Transverse colon (tissue), 4 donors: ENCODE data around the gene HMCN1. TPM values are rescaled to one million over a fixed set of nuclear protein-coding genes. Genes with fewer than 3 reads are reported as not detected.

ENCODE experiments used
- DNase-seq: peaks from one replicate; pipeline ENCODE4 v3.0.0-alpha.2; 2019
- H3K27ac ChIP-seq, 4 donors: fragments of 200-600 bp; sonication (generic); 2 replicates each; pipeline ENCODE4 v1.5.1; 2016 to 2018; ENCODE audit warnings: inconsistent platforms in 4 of 4
- H3K27me3 ChIP-seq: fragments of 200-600 bp; sonication (generic); 2 replicates; pipeline ENCODE4 v1.5.1; 2017; ENCODE audit warnings: inconsistent platforms
- H3K36me3 ChIP-seq, 4 donors: fragments of 200-600 bp; sonication (generic); 2 replicates each; pipeline ENCODE4 v1.5.1; 2017 to 2019; ENCODE audit warnings: inconsistent platforms in 4 of 4
- H3K4me1 ChIP-seq, 4 donors: fragments of 200-600 bp; sonication (generic); 2 replicates each; pipeline ENCODE4 v1.5.1; 2017 to 2020; ENCODE audit warnings: inconsistent platforms in 4 of 4
- H3K4me3 ChIP-seq, 4 donors: fragments of 200-600 bp; sonication (generic); 1 replicate in 1 of 4; 2 replicates in 3 of 4; pipeline versions ENCODE4 v1.5.1 to v1.6.1; 2017 to 2019; ENCODE audit warnings: inconsistent platforms in 4 of 4
- H3K9me3 ChIP-seq, 2 donors: fragments of 200-600 bp; sonication (generic); 2 replicates each; pipeline ENCODE4 v1.5.1; 2017 to 2019; ENCODE audit warnings: inconsistent platforms in 2 of 2
- EP300 ChIP-seq: sonication (generic); formaldehyde crosslinking; IDR thresholded peaks from one replicate; pipeline ENCODE4 v1.6.1; 2017; ENCODE audit warnings: antibody characterized with exemption, low read depth
- POLR2A ChIP-seq: fragments of 450-650 bp; IDR thresholded peaks from one replicate; pipeline ENCODE4 v1.6.1; 2016; ENCODE audit warnings: antibody characterized with exemption, mild to moderate bottlenecking, moderate library complexity
- POLR2AphosphoS5 ChIP-seq, 3 donors: sonication (generic); formaldehyde crosslinking; IDR thresholded peaks; one replicate each; pipeline ENCODE4 v1.6.1; 2016; ENCODE audit warnings: antibody characterized with exemption in 3 of 3
- WGBS, 2 donors: methylation state at CpG; one replicate each; pipeline ENCODE4 v1.1.5; 2018; ENCODE audit warnings: low coverage in 1 of 2; 5-methylcytosine and 5-hydroxymethylcytosine counted together
- in situ Hi-C, 4 donors: fragments of 200-750 bp; cut with MboI; loops; one replicate each; pipeline versions ENCODE4 v1.15.0 to v1.15.1; 2017; ENCODE audit warnings: low sequenced_read_pairs in 3 of 4, low pct_ligation_motif_present in 1 of 4, low pct_unique_long_range_greater_than_20kb in 1 of 4
- intact Hi-C: fragments of 100-400 bp; cut with DNase I; formaldehyde crosslinking; loops from one replicate; pipeline ENCODE4 v1.15.1; 2023; ENCODE audit warnings: low total_unique reads
- total RNA-seq, 4 donors: library from RNA; depleted of rRNA; stranded (reverse); fragments of >200 nt; gene quantifications; one replicate each; pipeline ENCODE4 v1.1.0, GENCODE V29; 2016
- TF ChIP-seq, protein P1 (sequence below), 5 experiments: fragments of 200-600 bp in 3 of 5; fragments of 450-650 bp in 2 of 5; sonication (generic) in 3 of 5; IDR thresholded peaks; 1 replicate in 2 of 5; 2 replicates in 3 of 5; pipeline ENCODE4 v1.5.1; 2016 to 2017; ENCODE audit warnings: antibody characterized with exemption in 5 of 5, inconsistent platforms in 3 of 5, mild to moderate bottlenecking in 2 of 5, moderate library complexity in 1 of 5

HMCN1 gene
- total RNA-seq, 4 donors from 2014 or later = 1.1 to 2.7 (median 2.1) TPM

DNA sequence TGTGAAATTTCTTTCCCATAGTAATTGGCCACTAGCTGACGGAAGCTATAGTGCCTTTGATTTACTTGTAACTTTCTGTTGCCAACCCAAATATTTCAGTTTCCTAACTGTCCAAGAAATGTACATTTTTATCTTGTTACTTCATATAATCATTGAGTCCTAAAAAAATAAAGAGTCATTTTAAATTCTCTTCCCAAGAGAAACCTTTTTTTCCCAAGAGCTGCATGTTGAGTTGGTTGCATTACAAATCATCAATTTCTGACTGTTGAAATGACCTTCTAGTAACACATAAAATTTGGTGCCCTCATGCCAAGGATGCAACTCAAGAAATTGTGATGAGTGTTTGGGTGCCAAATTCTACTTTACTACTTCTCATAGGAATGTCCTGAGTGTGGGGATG lies 61.0 kb downstream of the HMCN1 start:
- in situ Hi-C loops (no loop called here), intact Hi-C loops (no loop called here)
- no peak for DNase-seq
- Histone ChIP-seq H3K4me3 (no peak overlapping the region), H3K27ac (no peak overlapping the region), H3K9me3 (peaks cover 0 to 5% of the 10 kb centered on the region in 2 donors), H3K36me3 (no peaks in the 10 kb centered on the region), H3K27me3 (no peaks in the 10 kb centered on the region), H3K4me1 (peaks cover 0 to 3% (median 0%) of the 10 kb centered on the region in 4 donors)
- 89 to 90% methylated on average over 1 of the region's 1 CpG for WGBS, 2 donors
- TF ChIP-seq, protein P1, sequence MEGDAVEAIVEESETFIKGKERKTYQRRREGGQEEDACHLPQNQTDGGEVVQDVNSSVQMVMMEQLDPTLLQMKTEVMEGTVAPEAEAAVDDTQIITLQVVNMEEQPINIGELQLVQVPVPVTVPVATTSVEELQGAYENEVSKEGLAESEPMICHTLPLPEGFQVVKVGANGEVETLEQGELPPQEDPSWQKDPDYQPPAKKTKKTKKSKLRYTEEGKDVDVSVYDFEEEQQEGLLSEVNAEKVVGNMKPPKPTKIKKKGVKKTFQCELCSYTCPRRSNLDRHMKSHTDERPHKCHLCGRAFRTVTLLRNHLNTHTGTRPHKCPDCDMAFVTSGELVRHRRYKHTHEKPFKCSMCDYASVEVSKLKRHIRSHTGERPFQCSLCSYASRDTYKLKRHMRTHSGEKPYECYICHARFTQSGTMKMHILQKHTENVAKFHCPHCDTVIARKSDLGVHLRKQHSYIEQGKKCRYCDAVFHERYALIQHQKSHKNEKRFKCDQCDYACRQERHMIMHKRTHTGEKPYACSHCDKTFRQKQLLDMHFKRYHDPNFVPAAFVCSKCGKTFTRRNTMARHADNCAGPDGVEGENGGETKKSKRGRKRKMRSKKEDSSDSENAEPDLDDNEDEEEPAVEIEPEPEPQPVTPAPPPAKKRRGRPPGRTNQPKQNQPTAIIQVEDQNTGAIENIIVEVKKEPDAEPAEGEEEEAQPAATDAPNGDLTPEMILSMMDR (IDR thresholded peaks at IDR 0.05) = no peak
- TF ChIP-seq POLR2AphosphoS5 (IDR thresholded peaks at IDR 0.05) = no peak
- TF ChIP-seq EP300 = no peak
- no peak for TF ChIP-seq POLR2A

DNA sequence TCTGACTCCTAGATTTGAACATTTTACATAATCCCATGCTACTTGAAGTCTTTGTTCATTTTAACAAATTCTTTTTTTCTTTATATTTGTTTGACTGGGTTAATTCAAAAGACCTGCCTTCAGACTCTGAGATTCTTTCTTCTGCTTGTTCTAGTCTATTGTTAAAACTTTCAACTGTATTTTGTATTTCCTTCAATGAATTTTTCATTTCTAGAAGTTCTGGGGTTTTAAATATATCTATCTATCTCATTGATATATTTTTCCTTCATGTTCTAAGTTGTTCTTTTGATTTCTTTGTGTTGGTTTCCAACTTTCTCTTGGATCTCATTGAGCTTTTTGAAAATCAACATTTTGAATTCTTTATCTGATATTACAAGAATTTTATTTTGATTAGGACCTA lies 64.3 kb downstream of the HMCN1 start:
- in situ Hi-C loops = no loop called here

GRCh38 chr1:185803241-185803640 lies 69.0 kb downstream of the HMCN1 start:
- Histone ChIP-seq H3K4me3 (no peak overlapping the region), H3K27ac (no peak overlapping the region), H3K27me3 (no peaks in the 10 kb centered on the region), H3K9me3 (peaks cover 0 to 3% of the 10 kb centered on the region in 2 donors), H3K36me3 (no peaks in the 10 kb centered on the region), H3K4me1 (no peaks in the 10 kb centered on the region)
- WGBS, 2 donors = 29 to 61% methylated on average over 1 of the region's 1 CpG
- intact Hi-C loops = no loop called here
- DNase-seq = no peak
- in situ Hi-C loops = loop anchor here in 2 of 4 donors (25.0 kb wide), 1 partner anchor 409 kb away; no protein-coding TSS in a partner anchor
- TF ChIP-seq POLR2AphosphoS5 (IDR thresholded peaks at IDR 0.05) (no peak), EP300 (no peak), POLR2A (no peak)
- TF ChIP-seq, protein P1 (IDR thresholded peaks at IDR 0.05) = no peak

More for the DNA sequence above, 64.3 kb downstream of the HMCN1 start:
- DNase-seq = no peak
- intact Hi-C loops = no loop called here
- Histone ChIP-seq H3K27ac (no peak overlapping the region), H3K27me3 (no peaks in the 10 kb centered on the region), H3K9me3 (peaks cover 0 to 5% of the 10 kb centered on the region in 2 donors), H3K4me3 (no peak overlapping the region), H3K36me3 (no peaks in the 10 kb centered on the region), H3K4me1 (no peaks in the 10 kb centered on the region)
- no peak for TF ChIP-seq POLR2A
- no peak for TF ChIP-seq EP300
- TF ChIP-seq, protein P1 (IDR thresholded peaks at IDR 0.05) = no peak
- TF ChIP-seq POLR2AphosphoS5 (IDR thresholded peaks at IDR 0.05) = no peak

- Histone ChIP-seq H3K4me3 (no peak overlapping the region), H3K36me3 (no peaks in the 10 kb centered on the region), H3K27me3 (no peaks in the 10 kb centered on the region), H3K4me1 (no peaks in the 10 kb centered on the region), H3K9me3 (no peaks in the 10 kb centered on the region), H3K27ac (no peak overlapping the region)
- in situ Hi-C loops (loop anchor here in 2 of 4 donors (25.0 kb wide), 1 partner anchor 408 kb away; no protein-coding TSS in a partner anchor), intact Hi-C loops (no loop called here)
- TF ChIP-seq EP300 (no peak), POLR2A (no peak), POLR2AphosphoS5 (IDR thresholded peaks at IDR 0.05) (no peak)
- TF ChIP-seq, protein P1 (IDR thresholded peaks at IDR 0.05) = no peak
- no peak for DNase-seq
Observed at GRCh38 chr1:185804206-185804605, 70.0 kb downstream of the HMCN1 start.
